SIG-M5 treated with dmso at 0.1 percent for 504 hours (cell line): ENCODE measurements around the gene FAR2.
A peak's percentile ranks its signal among the peaks of the same experiment; 100 is the strongest.

Experiments used
- DNase-seq: peaks from one replicate; lab custom pipeline; 2025; ENCODE audit not compliant: unreplicated experiment; lab: John Stamatoyannopoulos, UW

The FAR2 gene

GRCh38 chr12:29201296-29201695 lies 52.2 kb downstream of the FAR2 start:
- no peak for DNase-seq

GRCh38 chr12:29201746-29202145 lies 52.7 kb downstream of the FAR2 start:
- DNase-seq: no peak

- DNase-seq: no peak
These were observed 55.4 kb downstream of the FAR2 start for GRCh38 chr12:29204521-29204920.

- DNase-seq: peak; percentile 86
These were observed 58.0 kb downstream of the FAR2 start for GRCh38 chr12:29207120-29207519.

GRCh38 chr12:29208060-29208459 lies 59.0 kb downstream of the FAR2 start:
- DNase-seq: peak; percentile 85

GRCh38 chr12:29208936-29209701 lies 60.0 kb downstream of the FAR2 start:
- no peak for DNase-seq

GRCh38 chr12:29211696-29212095 lies 62.6 kb downstream of the FAR2 start:
- no peak for DNase-seq

GRCh38 chr12:29212682-29213403 lies 63.8 kb downstream of the FAR2 start:
- DNase-seq: no peak

GRCh38 chr12:29216266-29216665 lies 67.2 kb downstream of the FAR2 start:
- DNase-seq: no peak

GRCh38 chr12:29216797-29217575 lies 67.9 kb downstream of the FAR2 start:
- no peak for DNase-seq

GRCh38 chr12:29220632-29221336 lies 71.7 kb downstream of the FAR2 start:
- DNase-seq: no peak

- no peak for DNase-seq
These were observed 73.1 kb downstream of the FAR2 start for GRCh38 chr12:29222200-29222599.

- peak; percentile 59 for DNase-seq
These were observed 74.3 kb downstream of the FAR2 start for GRCh38 chr12:29223426-29223825.

GRCh38 chr12:29223956-29224543 lies 75.0 kb downstream of the FAR2 start:
- no peak for DNase-seq

- DNase-seq: no peak
These were observed 75.5 kb downstream of the FAR2 start for GRCh38 chr12:29224572-29224971.

GRCh38 chr12:29225834-29226233 lies 76.8 kb downstream of the FAR2 start:
- DNase-seq: no peak

GRCh38 chr12:29226616-29227015 lies 77.5 kb downstream of the FAR2 start:
- no peak for DNase-seq

GRCh38 chr12:29228474-29229157 lies 79.5 kb downstream of the FAR2 start:
- DNase-seq: no peak

- no peak for DNase-seq
These were observed 80.1 kb downstream of the FAR2 start for GRCh38 chr12:29229158-29229505.

- DNase-seq: no peak
These were observed 80.9 kb downstream of the FAR2 start for GRCh38 chr12:29229937-29230336.
